ENCODE data around the gene CGB5.

CGB5 gene

DNA sequence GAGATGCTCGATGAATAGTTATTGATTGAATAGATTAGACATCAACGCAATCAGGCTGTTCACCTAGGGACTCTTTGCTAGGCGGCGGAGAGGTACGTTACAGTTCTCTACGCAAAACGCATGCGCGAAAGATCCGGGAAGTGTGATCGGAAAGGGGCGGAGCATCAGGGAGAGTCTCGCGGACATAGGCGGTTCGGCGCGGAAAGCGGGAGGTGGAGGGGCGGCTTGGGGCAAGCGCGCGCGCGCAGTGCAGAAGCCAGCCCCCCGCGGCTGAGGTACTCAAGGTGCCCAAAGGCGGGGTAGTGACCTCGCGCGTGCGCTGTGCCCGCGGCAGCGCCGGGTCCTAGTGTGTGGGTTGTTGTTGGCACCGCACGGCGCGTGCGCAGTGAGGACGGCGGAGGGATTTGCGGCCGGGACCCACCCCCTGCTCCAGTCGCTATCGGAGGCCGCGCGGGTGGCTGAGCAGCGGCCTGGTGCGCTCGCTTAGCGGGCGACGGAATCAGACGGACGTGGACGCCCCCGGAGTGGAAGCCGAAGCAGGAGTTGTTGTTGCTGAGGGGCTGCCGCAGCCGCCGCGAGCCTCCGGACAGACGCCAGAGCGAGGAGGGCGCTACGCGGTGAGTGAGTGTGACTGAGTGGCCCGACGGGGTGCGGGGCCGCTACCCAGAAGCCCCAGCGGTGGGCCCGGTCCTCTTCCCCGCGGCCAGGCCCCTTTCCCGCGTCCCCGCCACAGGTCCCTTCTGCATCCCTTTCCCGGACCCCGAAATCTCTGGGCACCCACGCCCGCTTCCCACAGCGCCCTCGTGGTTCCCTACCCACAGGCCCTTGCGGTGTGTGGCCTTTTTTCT, 41.6 kb downstream of the CGB5 start, which contains the start of gene SNRNP70 (continued):
- no peak for TF ChIP-seq SETDB1 (IDR thresholded peaks at IDR 0.05; ENCODE audit: insufficient read length, low read length)
- peak; percentile 90 for TF ChIP-seq ZNF341 (tag by site-specific recombination; IDR thresholded peaks at IDR 0.05; ENCODE audit: low read depth)
- peak; percentile 65 for TF ChIP-seq ZBTB8A (tag by site-specific recombination; IDR thresholded peaks at IDR 0.05)
- peak; percentile 75 for TF ChIP-seq ZNF10 (tag by site-specific recombination; IDR thresholded peaks at IDR 0.05)
- TF ChIP-seq ZNF473 (tag by site-specific recombination; IDR thresholded peaks at IDR 0.05) = no peak
- TF ChIP-seq OSR2 (tag by site-specific recombination; IDR thresholded peaks at IDR 0.05) = no peak
- TF ChIP-seq ZNF311 (tag by site-specific recombination; IDR thresholded peaks at IDR 0.05; ENCODE audit: borderline replicate concordance) = no peak
- TF ChIP-seq YY2 (tag by site-specific recombination; IDR thresholded peaks at IDR 0.05) = peak; percentile 76
- peak; percentile 80; the same call in 1 of the 2 replicates for TF ChIP-seq ZBTB48 (tag by site-specific recombination; IDR thresholded peaks at IDR 0.05)
- TF ChIP-seq ZFHX2 (tag by site-specific recombination; conservative IDR thresholded peaks at IDR 0.05) = peak; percentile 90
- peak; percentile 70; the same call in 1 of the 2 replicates for TF ChIP-seq ZNF777 (tag by site-specific recombination; IDR thresholded peaks at IDR 0.05; ENCODE audit: borderline replicate concordance)
- peak; percentile 63; the same call in 1 of the 2 replicates for TF ChIP-seq ZSCAN23 (tag by site-specific recombination; IDR thresholded peaks at IDR 0.05)
- TF ChIP-seq ZNF792 (tag by site-specific recombination; IDR thresholded peaks at IDR 0.05) = peak; percentile 90; the same call in 1 of the 2 replicates
- 0 out of 2 replicates have a peak, but pooled peaks have one; percentile 27 for TF ChIP-seq ZNF169 (tag by site-specific recombination; IDR thresholded peaks at IDR 0.05)
- peak; percentile 85; the same call in 1 of the 2 replicates for TF ChIP-seq ZNF324 (tag by site-specific recombination; IDR thresholded peaks at IDR 0.05)
- TF ChIP-seq, protein P1, sequence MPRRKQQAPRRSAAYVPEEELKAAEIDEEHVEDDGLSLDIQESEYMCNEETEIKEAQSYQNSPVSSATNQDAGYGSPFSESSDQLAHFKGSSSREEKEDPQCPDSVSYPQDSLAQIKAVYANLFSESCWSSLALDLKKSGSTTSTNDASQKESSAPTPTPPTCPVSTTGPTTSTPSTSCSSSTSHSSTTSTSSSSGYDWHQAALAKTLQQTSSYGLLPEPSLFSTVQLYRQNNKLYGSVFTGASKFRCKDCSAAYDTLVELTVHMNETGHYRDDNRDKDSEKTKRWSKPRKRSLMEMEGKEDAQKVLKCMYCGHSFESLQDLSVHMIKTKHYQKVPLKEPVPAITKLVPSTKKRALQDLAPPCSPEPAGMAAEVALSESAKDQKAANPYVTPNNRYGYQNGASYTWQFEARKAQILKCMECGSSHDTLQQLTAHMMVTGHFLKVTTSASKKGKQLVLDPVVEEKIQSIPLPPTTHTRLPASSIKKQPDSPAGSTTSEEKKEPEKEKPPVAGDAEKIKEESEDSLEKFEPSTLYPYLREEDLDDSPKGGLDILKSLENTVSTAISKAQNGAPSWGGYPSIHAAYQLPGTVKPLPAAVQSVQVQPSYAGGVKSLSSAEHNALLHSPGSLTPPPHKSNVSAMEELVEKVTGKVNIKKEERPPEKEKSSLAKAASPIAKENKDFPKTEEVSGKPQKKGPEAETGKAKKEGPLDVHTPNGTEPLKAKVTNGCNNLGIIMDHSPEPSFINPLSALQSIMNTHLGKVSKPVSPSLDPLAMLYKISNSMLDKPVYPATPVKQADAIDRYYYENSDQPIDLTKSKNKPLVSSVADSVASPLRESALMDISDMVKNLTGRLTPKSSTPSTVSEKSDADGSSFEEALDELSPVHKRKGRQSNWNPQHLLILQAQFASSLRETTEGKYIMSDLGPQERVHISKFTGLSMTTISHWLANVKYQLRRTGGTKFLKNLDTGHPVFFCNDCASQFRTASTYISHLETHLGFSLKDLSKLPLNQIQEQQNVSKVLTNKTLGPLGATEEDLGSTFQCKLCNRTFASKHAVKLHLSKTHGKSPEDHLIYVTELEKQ (tag by site-specific recombination; IDR thresholded peaks at IDR 0.05; ENCODE audit: borderline replicate concordance) = no peak
- TF ChIP-seq ZNF184 (tag by site-specific recombination; IDR thresholded peaks at IDR 0.05) = no peak
- TF ChIP-seq ZNF48 (tag by site-specific recombination; IDR thresholded peaks at IDR 0.05) = no peak
- TF ChIP-seq ZFP41 (tag by site-specific recombination; IDR thresholded peaks at IDR 0.05; ENCODE audit: borderline replicate concordance) = no peak
- TF ChIP-seq, protein P2, sequence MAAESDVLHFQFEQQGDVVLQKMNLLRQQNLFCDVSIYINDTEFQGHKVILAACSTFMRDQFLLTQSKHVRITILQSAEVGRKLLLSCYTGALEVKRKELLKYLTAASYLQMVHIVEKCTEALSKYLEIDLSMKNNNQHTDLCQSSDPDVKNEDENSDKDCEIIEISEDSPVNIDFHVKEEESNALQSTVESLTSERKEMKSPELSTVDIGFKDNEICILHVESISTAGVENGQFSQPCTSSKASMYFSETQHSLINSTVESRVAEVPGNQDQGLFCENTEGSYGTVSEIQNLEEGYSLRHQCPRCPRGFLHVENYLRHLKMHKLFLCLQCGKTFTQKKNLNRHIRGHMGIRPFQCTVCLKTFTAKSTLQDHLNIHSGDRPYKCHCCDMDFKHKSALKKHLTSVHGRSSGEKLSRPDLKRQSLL (tag by site-specific recombination; IDR thresholded peaks at IDR 0.05) = peak; percentile 60; the same call in 1 of the 2 replicates
- TF ChIP-seq SCRT2 (tag by site-specific recombination; IDR thresholded peaks at IDR 0.05) = peak; percentile 82
- peak; percentile 17; the same call in 1 of the 2 replicates for TF ChIP-seq ZNF561 (tag by site-specific recombination; IDR thresholded peaks at IDR 0.05; ENCODE audit: borderline replicate concordance)
- TF ChIP-seq, protein P3, sequence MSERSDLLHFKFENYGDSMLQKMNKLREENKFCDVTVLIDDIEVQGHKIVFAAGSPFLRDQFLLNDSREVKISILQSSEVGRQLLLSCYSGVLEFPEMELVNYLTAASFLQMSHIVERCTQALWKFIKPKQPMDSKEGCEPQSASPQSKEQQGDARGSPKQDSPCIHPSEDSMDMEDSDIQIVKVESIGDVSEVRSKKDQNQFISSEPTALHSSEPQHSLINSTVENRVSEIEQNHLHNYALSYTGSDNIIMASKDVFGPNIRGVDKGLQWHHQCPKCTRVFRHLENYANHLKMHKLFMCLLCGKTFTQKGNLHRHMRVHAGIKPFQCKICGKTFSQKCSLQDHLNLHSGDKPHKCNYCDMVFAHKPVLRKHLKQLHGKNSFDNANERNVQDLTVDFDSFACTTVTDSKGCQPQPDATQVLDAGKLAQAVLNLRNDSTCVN (tag by site-specific recombination; optimal IDR thresholded peaks at IDR 0.05) = peak; percentile 99
- peak; percentile 79; the same call in 1 of the 2 replicates for TF ChIP-seq ZNF24 (tag by site-specific recombination; IDR thresholded peaks at IDR 0.05)
- peak; percentile 46; the same call in 1 of the 2 replicates for TF ChIP-seq ZNF416 (tag by site-specific recombination; IDR thresholded peaks at IDR 0.05)
- TF ChIP-seq ZNF560 (tag by site-specific recombination; IDR thresholded peaks at IDR 0.05; ENCODE audit: borderline replicate concordance) = no peak
- TF ChIP-seq, protein P4, sequence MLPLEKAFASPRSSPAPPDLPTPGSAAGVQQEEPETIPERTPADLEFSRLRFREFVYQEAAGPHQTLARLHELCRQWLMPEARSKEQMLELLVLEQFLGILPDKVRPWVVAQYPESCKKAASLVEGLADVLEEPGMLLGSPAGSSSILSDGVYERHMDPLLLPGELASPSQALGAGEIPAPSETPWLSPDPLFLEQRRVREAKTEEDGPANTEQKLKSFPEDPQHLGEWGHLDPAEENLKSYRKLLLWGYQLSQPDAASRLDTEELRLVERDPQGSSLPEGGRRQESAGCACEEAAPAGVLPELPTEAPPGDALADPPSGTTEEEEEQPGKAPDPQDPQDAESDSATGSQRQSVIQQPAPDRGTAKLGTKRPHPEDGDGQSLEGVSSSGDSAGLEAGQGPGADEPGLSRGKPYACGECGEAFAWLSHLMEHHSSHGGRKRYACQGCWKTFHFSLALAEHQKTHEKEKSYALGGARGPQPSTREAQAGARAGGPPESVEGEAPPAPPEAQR (tag by site-specific recombination; IDR thresholded peaks at IDR 0.05) = peak; percentile 58; the same call in 1 of the 2 replicates
- TF ChIP-seq GLIS2 (tag by site-specific recombination; IDR thresholded peaks at IDR 0.05) = peak; percentile 98
- 0 out of 2 replicates have a peak, but pooled peaks have one; percentile 23 for TF ChIP-seq ZNF623 (tag by site-specific recombination; IDR thresholded peaks at IDR 0.05)
- TF ChIP-seq RBAK (tag by site-specific recombination; IDR thresholded peaks at IDR 0.05) = no peak
- TF ChIP-seq KLF8 (tag by site-specific recombination; IDR thresholded peaks at IDR 0.05) = peak; percentile 87
- TF ChIP-seq, protein P5, sequence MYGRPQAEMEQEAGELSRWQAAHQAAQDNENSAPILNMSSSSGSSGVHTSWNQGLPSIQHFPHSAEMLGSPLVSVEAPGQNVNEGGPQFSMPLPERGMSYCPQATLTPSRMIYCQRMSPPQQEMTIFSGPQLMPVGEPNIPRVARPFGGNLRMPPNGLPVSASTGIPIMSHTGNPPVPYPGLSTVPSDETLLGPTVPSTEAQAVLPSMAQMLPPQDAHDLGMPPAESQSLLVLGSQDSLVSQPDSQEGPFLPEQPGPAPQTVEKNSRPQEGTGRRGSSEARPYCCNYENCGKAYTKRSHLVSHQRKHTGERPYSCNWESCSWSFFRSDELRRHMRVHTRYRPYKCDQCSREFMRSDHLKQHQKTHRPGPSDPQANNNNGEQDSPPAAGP (tag by site-specific recombination; IDR thresholded peaks at IDR 0.05) = peak; percentile 90; the same call in 1 of the 2 replicates
